ENCODE results near the gene ATXN1.

The ATXN1 gene

GRCh38 chr6:16673011-16673797, 88.1 kb downstream of the ATXN1 start:
- no peak for DNase-seq (ENCODE audit: low read depth in 2 of 2)

- no peak for DNase-seq (ENCODE audit: low read depth in 2 of 2)
These were observed 89.7 kb downstream of the ATXN1 start for GRCh38 chr6:16671302-16672289.

DNA sequence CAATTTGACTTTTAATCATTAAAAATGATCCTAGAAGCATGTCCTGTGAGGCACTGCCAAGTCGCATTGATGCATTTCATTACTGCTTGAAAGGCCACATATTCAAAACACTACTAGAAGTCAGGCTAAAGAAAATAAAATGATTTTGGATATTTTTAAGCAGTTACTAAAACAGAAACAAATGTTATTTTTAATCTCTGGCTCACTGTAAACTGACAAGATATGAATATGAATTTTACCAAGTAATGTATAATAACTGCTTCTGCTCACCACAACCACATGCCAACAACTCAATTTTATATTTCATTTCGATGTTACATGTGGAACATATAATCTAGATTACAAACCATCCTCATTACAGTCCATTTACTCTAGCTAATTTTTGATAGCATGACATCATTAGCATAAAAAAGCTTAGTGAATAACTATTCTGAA, 90.6 kb downstream of the ATXN1 start:
- DNase-seq (ENCODE audit: low read depth in 2 of 2), result no peak

- no peak for DNase-seq (ENCODE audit: low read depth in 2 of 2)
These were observed 91.1 kb downstream of the ATXN1 start for GRCh38 chr6:16670183-16670582.

DNA sequence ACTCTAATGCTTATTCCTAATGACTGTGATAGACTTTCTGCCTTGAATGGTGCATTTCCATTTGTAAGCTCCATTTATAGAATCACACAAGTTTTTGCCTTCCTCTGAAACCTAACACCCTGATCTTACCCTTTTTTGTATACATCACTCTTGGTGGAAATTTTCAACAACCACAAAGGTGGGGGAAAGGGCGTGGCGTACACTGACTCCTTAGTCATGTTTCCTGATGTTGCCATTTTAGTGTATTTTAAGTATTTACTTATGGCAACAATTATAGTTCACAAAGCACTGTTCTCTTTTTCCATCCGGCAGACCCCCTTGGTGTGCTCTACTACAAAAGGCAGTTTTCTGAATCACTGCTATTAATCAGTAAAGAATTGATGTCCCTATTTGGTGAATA, 92.0 kb downstream of the ATXN1 start:
- DNase-seq (ENCODE audit: low read depth in 2 of 2), result peak; percentile 40 to 55

GRCh38 chr6:16667509-16667908, 93.8 kb downstream of the ATXN1 start:
- no peak for DNase-seq (ENCODE audit: low read depth in 2 of 2)

- DNase-seq (ENCODE audit: low read depth in 2 of 2), result no peak
These were observed 95.3 kb downstream of the ATXN1 start for GRCh38 chr6:16665992-16666391.

- DNase-seq (ENCODE audit: low read depth in 2 of 2), result no peak
These were observed 96.1 kb downstream of the ATXN1 start for GRCh38 chr6:16665182-16665581.

GRCh38 chr6:16663901-16664300, 97.4 kb downstream of the ATXN1 start:
- no peak for DNase-seq (ENCODE audit: low read depth in 2 of 2)

- DNase-seq (ENCODE audit: low read depth in 2 of 2), result no peak
These were observed 101.1 kb downstream of the ATXN1 start for GRCh38 chr6:16660157-16660497.

- no peak for DNase-seq (ENCODE audit: low read depth in 2 of 2)
These were observed 101.6 kb downstream of the ATXN1 start for GRCh38 chr6:16659466-16660156.

GRCh38 chr6:16658348-16659034, 102.8 kb downstream of the ATXN1 start:
- no peak for DNase-seq (ENCODE audit: low read depth in 2 of 2)

DNA sequence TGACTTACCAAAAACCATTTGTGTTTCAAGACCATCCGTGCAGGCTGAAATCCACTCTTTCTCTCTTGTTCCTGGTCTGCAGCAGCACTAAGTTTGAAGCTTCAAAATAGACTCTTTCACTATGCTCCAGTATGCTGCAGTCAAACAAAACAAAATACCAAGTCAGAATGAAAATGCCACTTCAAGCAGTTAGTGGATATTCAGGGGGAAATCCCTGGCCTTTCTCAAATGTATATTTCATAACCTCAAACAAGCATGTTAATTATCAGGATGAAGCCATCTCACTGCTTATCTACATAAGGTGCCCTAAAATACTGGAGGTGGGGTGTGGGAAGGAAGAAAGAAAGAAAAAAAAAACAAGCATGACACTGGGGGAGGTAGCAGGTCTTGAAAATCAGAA, 103.5 kb downstream of the ATXN1 start:
- DNase-seq (ENCODE audit: low read depth in 2 of 2), result no peak

- no peak for DNase-seq (ENCODE audit: low read depth in 2 of 2)
These were observed 104.8 kb downstream of the ATXN1 start for GRCh38 chr6:16656451-16656850.

DNA sequence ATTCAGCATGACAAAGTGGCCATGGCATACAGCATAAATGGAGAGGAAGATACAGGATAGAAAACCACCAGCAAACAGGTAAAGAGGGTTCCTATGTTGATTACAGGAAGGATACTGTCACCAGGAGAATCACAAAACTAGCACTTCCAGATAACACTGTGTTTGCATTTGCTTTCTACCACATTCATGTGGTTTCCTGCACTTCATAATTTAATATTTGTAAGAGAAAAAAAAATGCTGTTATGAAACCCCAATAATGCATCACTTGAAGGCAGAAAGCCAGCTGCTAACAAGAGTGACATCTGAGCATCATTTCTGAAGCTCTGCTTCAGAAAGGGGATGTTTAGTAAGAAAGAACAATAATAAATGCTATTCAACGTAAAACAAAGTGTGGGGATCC, 106.6 kb downstream of the ATXN1 start:
- no peak for DNase-seq (ENCODE audit: low read depth in 2 of 2)

GRCh38 chr6:16653226-16653625, 108.0 kb downstream of the ATXN1 start:
- DNase-seq (ENCODE audit: low read depth in 2 of 2), result no peak

DNA sequence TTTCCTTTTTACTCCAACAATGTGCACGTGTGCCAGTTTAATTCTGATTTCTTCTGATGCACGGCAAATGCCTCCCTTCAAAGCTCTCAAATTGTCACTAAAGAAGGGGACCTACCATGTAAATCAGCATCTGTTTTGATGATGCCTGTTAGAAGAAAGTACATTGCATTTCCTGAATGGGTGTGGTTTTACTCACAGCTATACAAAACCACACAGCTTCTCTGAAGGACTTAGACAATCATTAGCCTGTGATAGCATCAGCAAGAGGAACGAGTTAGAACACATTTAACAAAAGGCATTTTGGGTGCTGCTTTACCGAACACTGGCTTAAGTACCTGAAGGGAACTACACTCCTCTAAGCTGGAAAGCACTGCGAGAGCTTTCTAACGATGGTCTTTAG, 109.4 kb downstream of the ATXN1 start:
- DNase-seq (ENCODE audit: low read depth in 2 of 2), result no peak

GRCh38 chr6:16649890-16650289, 111.4 kb downstream of the ATXN1 start:
- DNase-seq (ENCODE audit: low read depth in 2 of 2), result no peak

DNA sequence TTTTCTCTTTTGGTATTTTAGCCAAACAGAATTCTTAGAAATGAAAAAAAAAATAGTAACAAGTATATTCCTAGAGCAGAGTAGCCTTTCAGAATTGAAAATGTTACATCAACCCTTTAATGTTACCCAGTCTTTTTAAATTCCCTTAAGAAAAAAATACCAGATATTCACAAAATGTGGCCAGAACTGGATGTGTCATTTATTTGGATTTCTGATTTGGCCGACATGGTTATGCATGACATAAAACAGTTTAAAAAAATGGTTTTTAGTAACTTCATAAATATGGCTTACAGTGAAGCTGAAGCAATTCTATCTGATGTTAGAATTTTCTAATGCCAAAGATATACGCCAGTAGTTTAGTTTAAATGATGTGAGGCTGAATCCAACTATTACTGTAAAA, 112.0 kb downstream of the ATXN1 start:
- no peak for DNase-seq (ENCODE audit: low read depth in 2 of 2)

DNA sequence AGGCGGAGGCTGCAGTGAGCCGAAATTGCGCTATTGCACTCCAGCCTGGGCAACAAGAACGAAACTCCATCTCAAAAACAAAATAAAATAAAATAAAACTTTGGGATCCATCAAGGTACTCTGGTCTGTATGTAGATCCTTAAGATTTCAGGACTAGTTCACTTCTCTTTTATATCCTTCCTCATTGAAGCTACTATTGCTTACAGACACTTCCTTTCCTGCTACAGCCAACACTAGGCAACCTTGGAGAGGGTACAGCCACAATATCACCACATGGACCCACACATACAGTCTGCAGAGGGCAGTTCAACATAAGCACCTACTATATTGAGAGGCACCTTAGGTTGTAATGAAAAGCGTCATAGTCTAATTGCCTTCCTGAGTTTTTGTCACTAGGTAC, 113.3 kb downstream of the ATXN1 start:
- no peak for DNase-seq (ENCODE audit: low read depth in 2 of 2)

DNA sequence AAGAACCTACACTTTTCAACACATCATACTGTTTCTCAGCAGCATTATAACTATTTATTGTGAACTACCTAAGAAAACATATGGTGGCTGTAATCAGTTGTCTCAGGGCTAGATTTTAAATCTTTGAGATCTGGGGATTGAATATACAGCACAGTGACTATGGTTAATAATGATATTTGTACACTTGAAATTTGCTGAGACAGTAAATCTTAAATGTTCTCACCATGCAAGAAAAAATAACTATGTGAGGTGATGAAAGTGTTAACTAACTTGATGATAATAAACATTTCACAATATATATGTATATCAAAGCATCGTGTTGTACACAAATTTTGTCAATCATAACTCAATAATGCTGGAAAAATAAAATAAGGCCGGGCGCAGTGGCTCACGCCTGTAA, 113.8 kb downstream of the ATXN1 start:
- no peak for DNase-seq (ENCODE audit: low read depth in 2 of 2)
